Nephron progenitor cell (in vitro differentiated cells): ENCODE measurements around the gene IL1R2.

ENCODE experiments used
- DNase-seq: peaks from one replicate; pipeline ENCODE4 v3.0.0; 2021
- H3K27ac Mint-ChIP-seq: 2 replicates; pipeline ENCODE4 v1.8.0; 2021; ENCODE audit warnings: mild to moderate bottlenecking, moderate library complexity, mixed read lengths
- H3K27me3 Mint-ChIP-seq: 2 replicates; pipeline ENCODE4 v1.8.0; 2021; ENCODE audit warnings: mild to moderate bottlenecking, low read depth, mixed read lengths; ENCODE audit not compliant: poor library complexity
- H3K36me3 Mint-ChIP-seq: 2 replicates; pipeline ENCODE4 v1.8.0; 2021; ENCODE audit warnings: low read depth, mixed read lengths
- H3K4me1 Mint-ChIP-seq: 2 replicates; pipeline ENCODE4 v1.8.0; 2021; ENCODE audit warnings: mixed read lengths
- H3K4me3 Mint-ChIP-seq: 2 replicates; pipeline ENCODE4 v1.8.0; 2021; ENCODE audit warnings: mild to moderate bottlenecking, moderate library complexity, mixed read lengths
- H3K9me3 Mint-ChIP-seq: 2 replicates; pipeline ENCODE4 v1.8.0; 2021; ENCODE audit warnings: mild to moderate bottlenecking, moderate library complexity, mixed read lengths
- CTCF ChIP-seq: fragments of 200-600 bp; sonication (generic); IDR thresholded peaks from 2 replicates; pipeline ENCODE4 v1.5.0; 2021; ENCODE audit warnings: antibody characterized with exemption

IL1R2 gene

GRCh38 chr2:102073168-102073724 lies 81.5 kb downstream of the IL1R2 start:
- H3K9me3 Mint-ChIP-seq, result peaks cover 18% of the 10 kb centered on the region
- H3K4me1 Mint-ChIP-seq, result peaks cover 19% of the 10 kb centered on the region

GRCh38 chr2:102074152-102074783 lies 82.5 kb downstream of the IL1R2 start:
- no peak overlapping the region for H3K27ac Mint-ChIP-seq
- no peak for DNase-seq
- H3K9me3 Mint-ChIP-seq, result peaks cover 25% of the 10 kb centered on the region
- H3K4me1 Mint-ChIP-seq, result peaks cover 19% of the 10 kb centered on the region
- no peak for TF ChIP-seq CTCF
- H3K27me3 Mint-ChIP-seq, result no peaks in the 10 kb centered on the region
- H3K4me3 Mint-ChIP-seq, result no peak overlapping the region
- H3K36me3 Mint-ChIP-seq, result peaks cover 16% of the 10 kb centered on the region

More at GRCh38 chr2:102073168-102073724, 81.5 kb downstream of the IL1R2 start:
- no peaks in the 10 kb centered on the region for H3K27me3 Mint-ChIP-seq
- no peak overlapping the region for H3K27ac Mint-ChIP-seq
- TF ChIP-seq CTCF, result no peak
- DNase-seq, result no peak
- no peak overlapping the region for H3K4me3 Mint-ChIP-seq
- peaks cover 11% of the 10 kb centered on the region for H3K36me3 Mint-ChIP-seq

- DNase-seq, result no peak
- peaks cover 13% of the 10 kb centered on the region for H3K4me1 Mint-ChIP-seq
- no peak for TF ChIP-seq CTCF
- no peak overlapping the region for H3K27ac Mint-ChIP-seq
- H3K4me3 Mint-ChIP-seq, result no peak overlapping the region
- peaks cover 16% of the 10 kb centered on the region for H3K36me3 Mint-ChIP-seq
- H3K27me3 Mint-ChIP-seq, result no peaks in the 10 kb centered on the region
- H3K9me3 Mint-ChIP-seq, result peaks cover 25% of the 10 kb centered on the region
These were observed 83.7 kb downstream of the IL1R2 start for GRCh38 chr2:102075479-102075878.

- peaks cover 13% of the 10 kb centered on the region for H3K4me1 Mint-ChIP-seq
- no peak for DNase-seq
- peaks cover 25% of the 10 kb centered on the region for H3K9me3 Mint-ChIP-seq
- no peak overlapping the region for H3K27ac Mint-ChIP-seq
- no peak for TF ChIP-seq CTCF
- H3K4me3 Mint-ChIP-seq, result no peak overlapping the region
- peaks cover 16% of the 10 kb centered on the region for H3K36me3 Mint-ChIP-seq
- no peaks in the 10 kb centered on the region for H3K27me3 Mint-ChIP-seq
These were observed 84.8 kb downstream of the IL1R2 start for GRCh38 chr2:102076512-102076911.
